Activated gamma-delta T cell treated with Interleukin-2 at 50 U/mL for 16 hours (primary cell): Measurements from ENCODE around the gene CUEDC1.

Experiments
- DNase-seq: peaks from one replicate; pipeline ENCODE4 v3.0.0-alpha.2; 2020

The CUEDC1 gene

GRCh38 chr17:57830880-57831279 is 124.3 kb downstream of the CUEDC1 start:
- DNase-seq: no peak

GRCh38 chr17:57823469-57824401 is 131.5 kb downstream of the CUEDC1 start:
- no peak for DNase-seq

GRCh38 chr17:57819867-57820266 is 135.3 kb downstream of the CUEDC1 start:
- no peak for DNase-seq

- no peak for DNase-seq
Measured at GRCh38 chr17:57819285-57819684, 135.9 kb downstream of the CUEDC1 start.

GRCh38 chr17:57818066-57818465 is 137.1 kb downstream of the CUEDC1 start:
- no peak for DNase-seq

- no peak for DNase-seq
Measured at GRCh38 chr17:57817299-57817698, 137.9 kb downstream of the CUEDC1 start.

GRCh38 chr17:57814421-57814820 is 140.8 kb downstream of the CUEDC1 start:
- no peak for DNase-seq

GRCh38 chr17:57811638-57812280 is 143.5 kb downstream of the CUEDC1 start:
- no peak for DNase-seq
